ENCODE measurements around the gene PTPRQ. TPM values are rescaled to one million over a fixed set of nuclear protein-coding genes. Genes with fewer than 3 reads are reported as not detected.

Gene PTPRQ
- total RNA-seq, 1 donor from 2014 or later = 0.07 TPM

DNA sequence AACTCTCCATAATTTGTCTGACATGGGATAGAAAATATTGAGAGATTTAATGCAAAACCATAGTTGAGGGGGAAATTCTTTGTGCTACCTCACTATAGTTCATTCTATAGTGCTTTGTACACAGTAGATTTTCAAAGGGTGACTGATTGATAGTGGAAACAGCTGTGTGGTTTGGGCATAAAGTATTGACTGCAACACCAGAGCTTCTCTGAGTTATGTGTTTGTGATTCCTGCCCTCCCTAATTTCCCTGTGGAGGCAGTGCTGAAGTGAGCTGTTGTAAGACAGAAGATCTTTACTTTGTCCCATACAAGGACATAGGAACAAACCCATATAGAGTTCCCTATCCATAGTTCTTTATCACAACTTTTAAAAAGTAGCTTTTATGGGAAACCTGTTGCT is 47.1 kb downstream of the PTPRQ start:
- no peak overlapping the region for H2AFZ ChIP-seq (replicated peaks)
- H3K36me3 ChIP-seq = no peaks in the 10 kb centered on the region
- no peaks in the 10 kb centered on the region for H3K27me3 ChIP-seq
- H3K9ac ChIP-seq = no peak overlapping the region
- no peak for DNase-seq (ENCODE audit: low spot score)
- no peak overlapping the region for H3K4me2 ChIP-seq
- no peak overlapping the region for H3K27ac ChIP-seq
- Mint-ChIP-seq H3K4me1 (no peaks in the 10 kb centered on the region), H3K36me3 (no peaks in the 10 kb centered on the region), H3K27ac (no peak overlapping the region), H3K4me3 (no peak overlapping the region), H3K9me3 (no peaks in the 10 kb centered on the region), H3K27me3 (ENCODE audit: insufficient read depth, low read depth) (no peaks in the 10 kb centered on the region)
- H3K79me2 ChIP-seq (ENCODE audit: low read depth) = no peaks in the 10 kb centered on the region
- no peak for TF ChIP-seq EZH2phosphoT487 (IDR thresholded peaks at IDR 0.05)
- TF ChIP-seq, protein P1, sequence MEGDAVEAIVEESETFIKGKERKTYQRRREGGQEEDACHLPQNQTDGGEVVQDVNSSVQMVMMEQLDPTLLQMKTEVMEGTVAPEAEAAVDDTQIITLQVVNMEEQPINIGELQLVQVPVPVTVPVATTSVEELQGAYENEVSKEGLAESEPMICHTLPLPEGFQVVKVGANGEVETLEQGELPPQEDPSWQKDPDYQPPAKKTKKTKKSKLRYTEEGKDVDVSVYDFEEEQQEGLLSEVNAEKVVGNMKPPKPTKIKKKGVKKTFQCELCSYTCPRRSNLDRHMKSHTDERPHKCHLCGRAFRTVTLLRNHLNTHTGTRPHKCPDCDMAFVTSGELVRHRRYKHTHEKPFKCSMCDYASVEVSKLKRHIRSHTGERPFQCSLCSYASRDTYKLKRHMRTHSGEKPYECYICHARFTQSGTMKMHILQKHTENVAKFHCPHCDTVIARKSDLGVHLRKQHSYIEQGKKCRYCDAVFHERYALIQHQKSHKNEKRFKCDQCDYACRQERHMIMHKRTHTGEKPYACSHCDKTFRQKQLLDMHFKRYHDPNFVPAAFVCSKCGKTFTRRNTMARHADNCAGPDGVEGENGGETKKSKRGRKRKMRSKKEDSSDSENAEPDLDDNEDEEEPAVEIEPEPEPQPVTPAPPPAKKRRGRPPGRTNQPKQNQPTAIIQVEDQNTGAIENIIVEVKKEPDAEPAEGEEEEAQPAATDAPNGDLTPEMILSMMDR (IDR thresholded peaks at IDR 0.05) = no peak
- TF ChIP-seq EZH2 (IDR thresholded peaks at IDR 0.05) = no peak
- no peaks in the 10 kb centered on the region for H3F3A ChIP-seq (ENCODE audit: low read depth)
- H3K4me3 ChIP-seq = no peak overlapping the region
- no peaks in the 10 kb centered on the region for H3K9me3 ChIP-seq (ENCODE audit: low read depth)
- H3K4me1 ChIP-seq = no peaks in the 10 kb centered on the region
- no peaks in the 10 kb centered on the region for H4K20me1 ChIP-seq (ENCODE audit: low read depth)

DNA sequence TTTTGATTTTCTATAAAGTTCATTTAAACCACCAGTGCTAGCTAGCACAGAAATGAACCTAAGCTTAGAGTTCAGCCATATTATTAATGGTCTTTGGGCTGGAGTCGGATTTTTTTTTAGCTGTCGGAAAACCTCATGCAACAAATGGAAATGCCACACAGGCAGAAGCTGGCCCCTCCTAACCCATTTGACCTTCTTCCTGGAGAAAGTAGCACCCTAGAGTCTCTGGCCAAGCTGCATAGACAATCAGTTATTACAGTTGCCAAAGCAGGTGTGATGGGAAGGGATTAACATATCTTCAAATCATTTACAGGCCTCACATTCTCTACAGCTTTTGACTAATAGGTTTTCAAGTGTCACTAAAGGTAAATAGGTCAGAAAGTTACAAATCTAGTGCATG is 49.4 kb downstream of the PTPRQ start:
- DNase-seq (ENCODE audit: low spot score) = no peak
- H3K79me2 ChIP-seq (ENCODE audit: low read depth) = no peaks in the 10 kb centered on the region
- no peak for TF ChIP-seq EZH2phosphoT487 (IDR thresholded peaks at IDR 0.05)
- TF ChIP-seq EZH2 (IDR thresholded peaks at IDR 0.05) = no peak
- TF ChIP-seq, protein P1 (IDR thresholded peaks at IDR 0.05) = no peak
- Mint-ChIP-seq H3K36me3 (no peaks in the 10 kb centered on the region), H3K27ac (no peak overlapping the region), H3K27me3 (ENCODE audit: insufficient read depth, low read depth) (peaks cover 5% of the 10 kb centered on the region), H3K4me3 (no peak overlapping the region), H3K4me1 (peaks cover 5% of the 10 kb centered on the region), H3K9me3 (no peaks in the 10 kb centered on the region)
- H2AFZ ChIP-seq (replicated peaks) = no peak overlapping the region
- no peaks in the 10 kb centered on the region for H3K4me1 ChIP-seq
- H3K27ac ChIP-seq = no peak overlapping the region
- H3F3A ChIP-seq (ENCODE audit: low read depth) = no peaks in the 10 kb centered on the region
- H3K4me2 ChIP-seq = no peak overlapping the region
- H3K4me3 ChIP-seq = no peak overlapping the region
- H3K9me3 ChIP-seq (ENCODE audit: low read depth) = no peaks in the 10 kb centered on the region
- no peaks in the 10 kb centered on the region for H4K20me1 ChIP-seq (ENCODE audit: low read depth)
- H3K9ac ChIP-seq = no peak overlapping the region
- H3K27me3 ChIP-seq = no peaks in the 10 kb centered on the region
- no peaks in the 10 kb centered on the region for H3K36me3 ChIP-seq

DNA sequence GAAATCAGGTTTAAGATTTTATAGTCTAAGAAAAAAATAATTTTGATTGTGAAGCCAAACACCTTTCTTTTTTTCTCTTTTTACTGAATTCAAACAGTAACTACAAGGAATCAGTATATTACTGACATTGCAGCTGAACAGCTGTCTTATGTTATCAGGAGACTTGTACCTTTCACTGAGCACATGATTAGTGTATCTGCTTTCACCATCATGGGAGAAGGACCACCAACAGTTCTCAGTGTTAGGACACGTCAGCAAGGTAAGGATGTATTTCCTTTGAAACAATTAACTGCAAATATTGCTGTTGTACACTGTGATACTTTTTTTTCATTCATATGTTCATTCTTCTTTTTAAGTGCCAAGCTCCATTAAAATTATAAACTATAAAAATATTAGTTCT is 50.8 kb downstream of the PTPRQ start:
- Histone ChIP-seq H3K27me3 (no peaks in the 10 kb centered on the region), H3K4me2 (no peak overlapping the region), H3K27ac (no peak overlapping the region), H3K9ac (no peak overlapping the region), H3K4me1 (no peaks in the 10 kb centered on the region), H2AFZ (replicated peaks) (no peak overlapping the region), H4K20me1 (ENCODE audit: low read depth) (no peaks in the 10 kb centered on the region), H3K9me3 (ENCODE audit: low read depth) (no peaks in the 10 kb centered on the region), H3K4me3 (no peak overlapping the region), H3K36me3 (no peaks in the 10 kb centered on the region), H3F3A (ENCODE audit: low read depth) (no peaks in the 10 kb centered on the region), H3K79me2 (ENCODE audit: low read depth) (no peaks in the 10 kb centered on the region)
- Mint-ChIP-seq H3K36me3 (no peaks in the 10 kb centered on the region), H3K27ac (no peak overlapping the region), H3K4me3 (no peak overlapping the region), H3K4me1 (peaks cover 5% of the 10 kb centered on the region), H3K9me3 (no peaks in the 10 kb centered on the region), H3K27me3 (ENCODE audit: insufficient read depth, low read depth) (peaks cover 5% of the 10 kb centered on the region)
- no peak for DNase-seq (ENCODE audit: low spot score)
- no peak for TF ChIP-seq EZH2 (IDR thresholded peaks at IDR 0.05)
- TF ChIP-seq EZH2phosphoT487 (IDR thresholded peaks at IDR 0.05) = no peak
- TF ChIP-seq, protein P1 (IDR thresholded peaks at IDR 0.05) = no peak

Data from neural progenitor cell (in vitro differentiated cells).